ENCODE data around the gene HSPBAP1. TPM values are rescaled to one million over a fixed set of nuclear protein-coding genes. Genes with fewer than 3 reads are reported as not detected.

HSPBAP1 gene
- total RNA-seq, 1 experiment from 2014 or later: 6.4 TPM

- Histone ChIP-seq H3K4me3 (ENCODE audit: low read length) (no peak overlapping the region), H3K9me2 (replicated peaks; ENCODE audit: low read length) (no peaks in the 10 kb centered on the region), H3K4me1 (ENCODE audit: insufficient read depth, low read length) (peaks cover 4% of the 10 kb centered on the region), H3K27me3 (ENCODE audit: low read length) (no peaks in the 10 kb centered on the region), H2AFZ (ENCODE audit: low read length) (no peak overlapping the region), H3K4me2 (ENCODE audit: low read length) (no peak overlapping the region), H4K20me1 (ENCODE audit: low read length) (no peaks in the 10 kb centered on the region), H3K9me3 (ENCODE audit: low read length) (no peaks in the 10 kb centered on the region), H3K36me3 (ENCODE audit: low read depth, low read length) (peaks cover 19% of the 10 kb centered on the region; the same call in 1 of the 2 replicates), H3K9ac (ENCODE audit: low read length) (no peak overlapping the region), H3K79me2 (ENCODE audit: low read length) (no peaks in the 10 kb centered on the region), H3F3A (ENCODE audit: low read length, unreplicated experiment) (no peaks in the 10 kb centered on the region), H3K27ac (ENCODE audit: low read length) (no peak overlapping the region)
- intact Hi-C loops (cut with micrococcal nuclease): loop anchor here (10.0 kb wide), 1 partner anchor 329 kb away; the partner anchor contains the start of gene SEMA5B
- ChIA-PET POLR2A (ENCODE audit: unreplicated experiment) (no interaction called here), CTCF (no interaction called here)
- ATAC-seq: no peak
- no TSS peak for BruUV-seq (replicated peaks)
- TF ChIP-seq EZH2phosphoT487 (IDR thresholded peaks at IDR 0.05; ENCODE audit: borderline replicate concordance, low read length): no peak
- no peak for TF ChIP-seq EZH2 (IDR thresholded peaks at IDR 0.05; ENCODE audit: low read length, unreplicated experiment)
- TF ChIP-seq, protein P1, sequence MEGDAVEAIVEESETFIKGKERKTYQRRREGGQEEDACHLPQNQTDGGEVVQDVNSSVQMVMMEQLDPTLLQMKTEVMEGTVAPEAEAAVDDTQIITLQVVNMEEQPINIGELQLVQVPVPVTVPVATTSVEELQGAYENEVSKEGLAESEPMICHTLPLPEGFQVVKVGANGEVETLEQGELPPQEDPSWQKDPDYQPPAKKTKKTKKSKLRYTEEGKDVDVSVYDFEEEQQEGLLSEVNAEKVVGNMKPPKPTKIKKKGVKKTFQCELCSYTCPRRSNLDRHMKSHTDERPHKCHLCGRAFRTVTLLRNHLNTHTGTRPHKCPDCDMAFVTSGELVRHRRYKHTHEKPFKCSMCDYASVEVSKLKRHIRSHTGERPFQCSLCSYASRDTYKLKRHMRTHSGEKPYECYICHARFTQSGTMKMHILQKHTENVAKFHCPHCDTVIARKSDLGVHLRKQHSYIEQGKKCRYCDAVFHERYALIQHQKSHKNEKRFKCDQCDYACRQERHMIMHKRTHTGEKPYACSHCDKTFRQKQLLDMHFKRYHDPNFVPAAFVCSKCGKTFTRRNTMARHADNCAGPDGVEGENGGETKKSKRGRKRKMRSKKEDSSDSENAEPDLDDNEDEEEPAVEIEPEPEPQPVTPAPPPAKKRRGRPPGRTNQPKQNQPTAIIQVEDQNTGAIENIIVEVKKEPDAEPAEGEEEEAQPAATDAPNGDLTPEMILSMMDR (conservative IDR thresholded peaks at IDR 0.05; ENCODE audit: low read depth, low read length): no peak
- DNase-seq: no peak
These were observed 97.6 kb downstream of the HSPBAP1 start for GRCh38 chr3:122695927-122696561.

DNA sequence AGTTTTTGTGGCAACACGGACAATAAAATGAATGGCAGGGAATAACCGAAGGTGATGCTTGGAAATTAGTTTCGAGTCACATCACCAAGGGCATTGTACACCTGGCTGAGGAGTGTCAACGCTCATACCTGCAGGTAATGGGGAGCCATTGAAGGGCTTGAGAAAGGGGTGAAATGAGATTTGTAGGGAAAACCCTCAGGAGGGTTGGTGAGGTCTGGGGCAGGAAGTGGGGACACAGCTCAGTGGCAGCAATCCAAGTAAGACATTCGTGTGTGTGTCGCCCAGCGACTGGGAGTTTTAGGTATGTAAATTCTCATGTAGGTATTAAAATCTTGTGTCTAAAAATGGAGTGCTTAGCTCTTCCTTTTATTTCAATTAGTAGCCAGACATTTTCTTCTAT, 98.7 kb downstream of the HSPBAP1 start:
- H3K9me3 ChIP-seq (ENCODE audit: low read length): no peaks in the 10 kb centered on the region
- H3K9ac ChIP-seq (ENCODE audit: low read length): no peak overlapping the region
- H4K20me1 ChIP-seq (ENCODE audit: low read length): no peaks in the 10 kb centered on the region
- H3K4me3 ChIP-seq (ENCODE audit: low read length): no peak overlapping the region
- H3K79me2 ChIP-seq (ENCODE audit: low read length): no peaks in the 10 kb centered on the region
- no peaks in the 10 kb centered on the region for H3K27me3 ChIP-seq (ENCODE audit: low read length)
- TF ChIP-seq EZH2phosphoT487 (IDR thresholded peaks at IDR 0.05; ENCODE audit: borderline replicate concordance, low read length) (no peak), EZH2 (IDR thresholded peaks at IDR 0.05; ENCODE audit: low read length, unreplicated experiment) (no peak)
- TF ChIP-seq, protein P1 (conservative IDR thresholded peaks at IDR 0.05; ENCODE audit: low read depth, low read length): no peak
- ChIA-PET CTCF (no interaction called here), POLR2A (ENCODE audit: unreplicated experiment) (no interaction called here)
- ATAC-seq (no peak), DNase-seq (no peak)
- H3K27ac ChIP-seq (ENCODE audit: low read length): no peak overlapping the region
- H3K4me1 ChIP-seq (ENCODE audit: insufficient read depth, low read length): peaks cover 9% of the 10 kb centered on the region
- H3K4me2 ChIP-seq (ENCODE audit: low read length): no peak overlapping the region
- H3K9me2 ChIP-seq (replicated peaks; ENCODE audit: low read length): no peaks in the 10 kb centered on the region
- H3F3A ChIP-seq (ENCODE audit: low read length, unreplicated experiment): no peaks in the 10 kb centered on the region
- peaks cover 19% of the 10 kb centered on the region; the same call in 1 of the 2 replicates for H3K36me3 ChIP-seq (ENCODE audit: low read depth, low read length)
- H2AFZ ChIP-seq (ENCODE audit: low read length): no peak overlapping the region
- BruUV-seq (replicated peaks): no TSS peak
- intact Hi-C loops (cut with micrococcal nuclease): loop anchor here (10.0 kb wide), 1 partner anchor 330 kb away; the partner anchor contains the start of gene SEMA5B

- ChIA-PET CTCF (no interaction called here), POLR2A (ENCODE audit: unreplicated experiment) (no interaction called here)
- no peak for DNase-seq
These were observed 101.0 kb downstream of the HSPBAP1 start for GRCh38 chr3:122692674-122693073.

More at GRCh38 chr3:122692674-122693073, 101.0 kb downstream of the HSPBAP1 start:
- no peaks in the 10 kb centered on the region for H3K79me2 ChIP-seq (ENCODE audit: low read length)
- no peak overlapping the region for H3K4me3 ChIP-seq (ENCODE audit: low read length)
- no peaks in the 10 kb centered on the region for H3K27me3 ChIP-seq (ENCODE audit: low read length)
- H3K9me2 ChIP-seq (replicated peaks; ENCODE audit: low read length): no peaks in the 10 kb centered on the region
- TF ChIP-seq, protein P1 (conservative IDR thresholded peaks at IDR 0.05; ENCODE audit: low read depth, low read length): no peak
- TF ChIP-seq EZH2phosphoT487 (IDR thresholded peaks at IDR 0.05; ENCODE audit: borderline replicate concordance, low read length): no peak
- no peak for TF ChIP-seq EZH2 (IDR thresholded peaks at IDR 0.05; ENCODE audit: low read length, unreplicated experiment)
- no peak for ATAC-seq
- H3K4me1 ChIP-seq (ENCODE audit: insufficient read depth, low read length): peaks cover 9% of the 10 kb centered on the region
- H3K36me3 ChIP-seq (ENCODE audit: low read depth, low read length): peaks cover 16% of the 10 kb centered on the region; the same call in 1 of the 2 replicates
- no peaks in the 10 kb centered on the region for H3K9me3 ChIP-seq (ENCODE audit: low read length)
- BruUV-seq (replicated peaks): no TSS peak
- no peak overlapping the region for H3K9ac ChIP-seq (ENCODE audit: low read length)
- no peak overlapping the region for H2AFZ ChIP-seq (ENCODE audit: low read length)
- H3K27ac ChIP-seq (ENCODE audit: low read length): no peak overlapping the region
- no peaks in the 10 kb centered on the region for H4K20me1 ChIP-seq (ENCODE audit: low read length)
- no peaks in the 10 kb centered on the region for H3F3A ChIP-seq (ENCODE audit: low read length, unreplicated experiment)
- intact Hi-C loops (cut with micrococcal nuclease): loop anchor here (10.0 kb wide), 1 partner anchor 332 kb away; the partner anchor contains the start of gene SEMA5B
- no peak overlapping the region for H3K4me2 ChIP-seq (ENCODE audit: low read length)

Data from PC-3 (cell line).